ENCODE data around the gene IGHMBP2. TPM values are rescaled to one million over a fixed set of nuclear protein-coding genes. Genes with fewer than 3 reads are reported as not detected.

IGHMBP2 gene
- total RNA-seq, 5 donors from 2014 or later (not counting 1 experiment from before 2014, with no cell fraction given) = 33.5 to 59.8 (median 37.0) TPM

- ChIA-PET POLR2A (no interaction called here), CTCF (no interaction called here)
- Mint-ChIP-seq H3K36me3 (peaks cover 39% of the 10 kb centered on the region), H3K4me3 (no peak overlapping the region), H3K4me1 (peaks cover 1 to 5% (median 5%) of the 10 kb centered on the region in 3 donors), H3K9me3 (no peaks in the 10 kb centered on the region), H3K27me3 (no peaks in the 10 kb centered on the region), H3K27ac (no peak overlapping the region)
- Histone ChIP-seq H3K27ac (ENCODE audit: low read length) (no peak overlapping the region), H3K4me3 (ENCODE audit: control insufficient read depth in 1 of 2, extremely low read depth in 1 of 2, low read length in 1 of 2) (no peak overlapping the region), H3K27me3 (replicated peaks in 1 of 2; ENCODE audit: control insufficient read depth in 2 of 2, extremely low read depth in 1 of 2, insufficient read depth in 2 of 2, low read length in 1 of 2) (no peaks in the 10 kb centered on the region), H3K36me3 (ENCODE audit: control insufficient read depth in 2 of 2, extremely low read depth in 1 of 2, insufficient read depth in 1 of 2, low read length in 1 of 2) (peaks cover 8 to 78% of the 10 kb centered on the region in 2 donors), H3K9me3 (no peaks in the 10 kb centered on the region), H3K4me1 (ENCODE audit: control insufficient read depth in 1 of 2, extremely low read depth in 1 of 2, insufficient read depth in 2 of 2, low read length in 2 of 2) (peaks cover 0 to 2% of the 10 kb centered on the region in 2 experiments)
- 63% methylated on average over 2 of the region's 8 CpGs for WGBS (ENCODE audit: insufficient coverage)
- ATAC-seq (replicated peaks in 1 of 4) (no peak), DNase-seq (no peak)
These were observed 7.3 kb downstream of the IGHMBP2 start for GRCh38 chr11:68910965-68911364.

GRCh38 chr11:68911731-68912130 is 8.0 kb downstream of the IGHMBP2 start:
- ATAC-seq (replicated peaks in 1 of 4) = no peak
- ChIA-PET CTCF (no interaction called here), POLR2A (no interaction called here)
- H3K27me3 Mint-ChIP-seq = no peaks in the 10 kb centered on the region
- 90% methylated on average over 13 of the region's 16 CpGs for WGBS (ENCODE audit: insufficient coverage)
- no peak overlapping the region for H3K4me3 ChIP-seq (ENCODE audit: control insufficient read depth in 1 of 2, extremely low read depth in 1 of 2, low read length in 1 of 2)
- peaks cover 45% of the 10 kb centered on the region for H3K36me3 Mint-ChIP-seq
- DNase-seq = no peak
- H3K9me3 ChIP-seq = no peaks in the 10 kb centered on the region
- no peaks in the 10 kb centered on the region for H3K9me3 Mint-ChIP-seq
- no peak overlapping the region for H3K4me3 Mint-ChIP-seq
- no peak overlapping the region for H3K27ac ChIP-seq (ENCODE audit: low read length)
- no peak overlapping the region for H3K27ac Mint-ChIP-seq
- H3K4me1 Mint-ChIP-seq = peaks cover 0 to 2% (median 1%) of the 10 kb centered on the region in 3 donors
- peaks cover 13 to 81% of the 10 kb centered on the region in 2 donors for H3K36me3 ChIP-seq (ENCODE audit: control insufficient read depth in 2 of 2, extremely low read depth in 1 of 2, insufficient read depth in 1 of 2, low read length in 1 of 2)
- no peaks in the 10 kb centered on the region for H3K4me1 ChIP-seq (ENCODE audit: control insufficient read depth in 1 of 2, extremely low read depth in 1 of 2, insufficient read depth in 2 of 2, low read length in 2 of 2)
- no peaks in the 10 kb centered on the region for H3K27me3 ChIP-seq (replicated peaks in 1 of 2; ENCODE audit: control insufficient read depth in 2 of 2, extremely low read depth in 1 of 2, insufficient read depth in 2 of 2, low read length in 1 of 2)

- Mint-ChIP-seq H3K27me3 (no peaks in the 10 kb centered on the region), H3K27ac (no peak overlapping the region), H3K36me3 (peaks cover 46% of the 10 kb centered on the region), H3K4me3 (no peak overlapping the region), H3K9me3 (no peaks in the 10 kb centered on the region), H3K4me1 (peaks cover 0 to 2% (median 1%) of the 10 kb centered on the region in 3 donors)
- Histone ChIP-seq H3K4me1 (ENCODE audit: control insufficient read depth in 1 of 2, extremely low read depth in 1 of 2, insufficient read depth in 2 of 2, low read length in 2 of 2) (no peaks in the 10 kb centered on the region), H3K27ac (ENCODE audit: low read length) (no peak overlapping the region), H3K9me3 (no peaks in the 10 kb centered on the region), H3K27me3 (replicated peaks in 1 of 2; ENCODE audit: control insufficient read depth in 2 of 2, extremely low read depth in 1 of 2, insufficient read depth in 2 of 2, low read length in 1 of 2) (no peaks in the 10 kb centered on the region), H3K4me3 (ENCODE audit: control insufficient read depth in 1 of 2, extremely low read depth in 1 of 2, low read length in 1 of 2) (no peak overlapping the region), H3K36me3 (ENCODE audit: control insufficient read depth in 2 of 2, extremely low read depth in 1 of 2, insufficient read depth in 1 of 2, low read length in 1 of 2) (peaks cover 13 to 81% of the 10 kb centered on the region in 2 donors)
- no peak for ATAC-seq (replicated peaks in 1 of 4)
- CTCF ChIA-PET = no interaction called here
- no CpG with 5 or more reads among the region's 5 CpGs for WGBS (ENCODE audit: insufficient coverage)
- POLR2A ChIA-PET = no interaction called here
- DNase-seq = no peak
These were observed 8.6 kb downstream of the IGHMBP2 start for GRCh38 chr11:68912254-68912653.

GRCh38 chr11:68913188-68913587 is 9.5 kb downstream of the IGHMBP2 start:
- Histone ChIP-seq H3K27me3 (replicated peaks in 1 of 2; ENCODE audit: control insufficient read depth in 2 of 2, extremely low read depth in 1 of 2, insufficient read depth in 2 of 2, low read length in 1 of 2) (no peaks in the 10 kb centered on the region), H3K4me1 (ENCODE audit: control insufficient read depth in 1 of 2, extremely low read depth in 1 of 2, insufficient read depth in 2 of 2, low read length in 2 of 2) (no peaks in the 10 kb centered on the region), H3K4me3 (ENCODE audit: control insufficient read depth in 1 of 2, extremely low read depth in 1 of 2, low read length in 1 of 2) (no peak overlapping the region), H3K36me3 (ENCODE audit: control insufficient read depth in 2 of 2, extremely low read depth in 1 of 2, insufficient read depth in 1 of 2, low read length in 1 of 2) (peaks cover 7 to 81% of the 10 kb centered on the region in 2 donors), H3K27ac (ENCODE audit: low read length) (no peak overlapping the region), H3K9me3 (no peaks in the 10 kb centered on the region)
- H3K4me1 Mint-ChIP-seq = no peaks in the 10 kb centered on the region
- peaks cover 49% of the 10 kb centered on the region for H3K36me3 Mint-ChIP-seq
- ChIA-PET POLR2A (no interaction called here), CTCF (no interaction called here)
- 97% methylated on average over 3 of the region's 5 CpGs for WGBS (ENCODE audit: insufficient coverage)
- no peak overlapping the region for H3K4me3 Mint-ChIP-seq
- H3K9me3 Mint-ChIP-seq = no peaks in the 10 kb centered on the region
- no peak for DNase-seq
- ATAC-seq (replicated peaks in 1 of 4) = no peak
- no peaks in the 10 kb centered on the region for H3K27me3 Mint-ChIP-seq
- no peak overlapping the region for H3K27ac Mint-ChIP-seq

- peaks cover 55% of the 10 kb centered on the region for H3K36me3 Mint-ChIP-seq
- Histone ChIP-seq H3K4me3 (ENCODE audit: control insufficient read depth in 1 of 2, extremely low read depth in 1 of 2, low read length in 1 of 2) (no peak overlapping the region), H3K27me3 (replicated peaks in 1 of 2; ENCODE audit: control insufficient read depth in 2 of 2, extremely low read depth in 1 of 2, insufficient read depth in 2 of 2, low read length in 1 of 2) (no peaks in the 10 kb centered on the region), H3K4me1 (ENCODE audit: control insufficient read depth in 1 of 2, extremely low read depth in 1 of 2, insufficient read depth in 2 of 2, low read length in 2 of 2) (no peaks in the 10 kb centered on the region), H3K36me3 (ENCODE audit: control insufficient read depth in 2 of 2, extremely low read depth in 1 of 2, insufficient read depth in 1 of 2, low read length in 1 of 2) (peaks cover 6 to 82% of the 10 kb centered on the region in 2 donors), H3K27ac (ENCODE audit: low read length) (no peak overlapping the region), H3K9me3 (no peaks in the 10 kb centered on the region)
- over 99% methylated on average over 13 of the region's 15 CpGs for WGBS (ENCODE audit: insufficient coverage)
- CTCF ChIA-PET = no interaction called here
- H3K9me3 Mint-ChIP-seq = no peaks in the 10 kb centered on the region
- ATAC-seq (replicated peaks in 1 of 4) = no peak
- POLR2A ChIA-PET = no interaction called here
- no peak overlapping the region for H3K4me3 Mint-ChIP-seq
- no peaks in the 10 kb centered on the region for H3K27me3 Mint-ChIP-seq
- H3K27ac Mint-ChIP-seq = no peak overlapping the region
- H3K4me1 Mint-ChIP-seq = peaks cover 0 to 5% (median 0%) of the 10 kb centered on the region in 3 donors
- DNase-seq = no peak
These were observed 11.1 kb downstream of the IGHMBP2 start for GRCh38 chr11:68914761-68915160.

- DNase-seq (no peak), ATAC-seq (replicated peaks in 1 of 4) (no peak)
- no peak overlapping the region for H3K27ac ChIP-seq (ENCODE audit: low read length)
- Mint-ChIP-seq H3K4me1 (peaks cover 0 to 11% (median 0%) of the 10 kb centered on the region in 3 donors), H3K27me3 (no peaks in the 10 kb centered on the region), H3K9me3 (no peaks in the 10 kb centered on the region), H3K4me3 (no peak overlapping the region), H3K27ac (no peak overlapping the region), H3K36me3 (peaks cover 50% of the 10 kb centered on the region)
- H3K27me3 ChIP-seq (replicated peaks in 1 of 2; ENCODE audit: control insufficient read depth in 2 of 2, extremely low read depth in 1 of 2, insufficient read depth in 2 of 2, low read length in 1 of 2) = no peaks in the 10 kb centered on the region
- H3K36me3 ChIP-seq (ENCODE audit: control insufficient read depth in 2 of 2, extremely low read depth in 1 of 2, insufficient read depth in 1 of 2, low read length in 1 of 2) = peaks cover 6 to 71% of the 10 kb centered on the region in 2 donors
- 93% methylated on average over 9 of the region's 13 CpGs for WGBS (ENCODE audit: insufficient coverage)
- H3K9me3 ChIP-seq = no peaks in the 10 kb centered on the region
- POLR2A ChIA-PET = no interaction called here
- no peaks in the 10 kb centered on the region for H3K4me1 ChIP-seq (ENCODE audit: control insufficient read depth in 1 of 2, extremely low read depth in 1 of 2, insufficient read depth in 2 of 2, low read length in 2 of 2)
- CTCF ChIA-PET = no interaction called here
- H3K4me3 ChIP-seq (ENCODE audit: control insufficient read depth in 1 of 2, extremely low read depth in 1 of 2, low read length in 1 of 2) = no peak overlapping the region
These were observed 12.7 kb downstream of the IGHMBP2 start for GRCh38 chr11:68916439-68916838.

- Histone ChIP-seq H3K27me3 (replicated peaks in 1 of 2; ENCODE audit: control insufficient read depth in 2 of 2, extremely low read depth in 1 of 2, insufficient read depth in 2 of 2, low read length in 1 of 2) (no peaks in the 10 kb centered on the region), H3K27ac (ENCODE audit: low read length) (no peak overlapping the region), H3K36me3 (ENCODE audit: control insufficient read depth in 2 of 2, extremely low read depth in 1 of 2, insufficient read depth in 1 of 2, low read length in 1 of 2) (peaks cover 17 to 61% of the 10 kb centered on the region in 2 donors), H3K4me1 (ENCODE audit: control insufficient read depth in 1 of 2, extremely low read depth in 1 of 2, insufficient read depth in 2 of 2, low read length in 2 of 2) (no peaks in the 10 kb centered on the region), H3K9me3 (no peaks in the 10 kb centered on the region), H3K4me3 (ENCODE audit: control insufficient read depth in 1 of 2, extremely low read depth in 1 of 2, low read length in 1 of 2) (no peak overlapping the region)
- ChIA-PET CTCF (no interaction called here), POLR2A (no interaction called here)
- Mint-ChIP-seq H3K27me3 (no peaks in the 10 kb centered on the region), H3K4me1 (peaks cover 0 to 11% (median 0%) of the 10 kb centered on the region in 3 donors), H3K36me3 (peaks cover 79% of the 10 kb centered on the region), H3K27ac (no peak overlapping the region), H3K9me3 (peaks cover 7 to 16% (median 13%) of the 10 kb centered on the region in 3 donors), H3K4me3 (no peak overlapping the region)
- ATAC-seq (replicated peaks in 1 of 4) (no peak), DNase-seq (no peak)
- 89% methylated on average over 2 of the region's 3 CpGs for WGBS (ENCODE audit: insufficient coverage)
These were observed 19.9 kb downstream of the IGHMBP2 start for GRCh38 chr11:68923614-68924013.

All from T-cell (primary cell).